H1 (cell line): ENCODE data around the gene ARRDC2.

ENCODE experiments used
- POLR2A ChIP-seq, 2 experiments: IDR thresholded peaks; 1 replicate in 1 of 2; 2 replicates in 1 of 2; pipeline ENCODE4 v1.6.1; 2011; ENCODE audit warnings: low read depth in 2 of 2, low read length in 2 of 2, mild to moderate bottlenecking in 2 of 2; ENCODE audit errors: control extremely low read depth in 1 of 2
- TF ChIP-seq, protein P1 (sequence below), 3 experiments: IDR thresholded peaks; 1 replicate in 2 of 3; 2 replicates in 1 of 3; pipeline versions ENCODE4 v1.5.1 to v1.6.1; 2011; ENCODE audit warnings: low read length in 3 of 3, mild to moderate bottlenecking in 3 of 3, inconsistent platforms in 2 of 3, low read depth in 1 of 3, moderate library complexity in 1 of 3; ENCODE audit not compliant: insufficient read depth in 1 of 3; ENCODE audit errors: control extremely low read depth in 1 of 3

DNA sequence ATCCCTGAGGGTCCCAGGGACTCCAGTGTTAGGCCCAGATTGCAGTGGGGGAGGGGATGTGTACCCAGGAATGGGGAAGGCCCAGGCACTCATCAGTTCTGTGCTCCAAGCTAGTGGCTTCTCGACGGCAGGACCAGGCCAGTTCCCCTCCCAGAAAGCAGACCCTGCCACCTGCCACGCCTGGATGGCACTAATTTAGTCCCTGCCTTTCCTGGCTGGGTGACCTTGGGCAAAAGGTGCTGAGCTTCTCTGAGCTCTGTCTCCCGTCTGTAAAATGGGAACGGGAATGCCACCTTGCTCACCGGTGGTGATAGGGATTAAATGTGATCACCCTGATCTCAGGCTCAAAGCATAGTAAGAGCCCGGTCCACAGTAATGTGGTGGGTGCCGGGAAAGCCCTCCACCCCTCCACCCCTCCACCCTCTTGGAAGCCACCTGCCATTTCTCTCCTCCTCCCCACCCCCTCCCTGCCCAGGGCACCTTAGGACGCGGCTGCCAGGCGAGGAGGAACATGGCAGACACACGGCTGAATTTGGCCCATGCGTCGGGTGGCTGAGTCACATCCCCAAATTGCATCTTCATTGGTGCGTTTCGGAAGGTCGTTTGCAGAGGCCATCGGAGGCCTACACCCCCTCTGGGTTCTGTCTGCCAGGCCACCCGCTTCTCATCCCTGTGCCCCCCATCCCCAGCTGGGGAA, 38.7 kb upstream of the ARRDC2 start:
- TF ChIP-seq, protein P1, sequence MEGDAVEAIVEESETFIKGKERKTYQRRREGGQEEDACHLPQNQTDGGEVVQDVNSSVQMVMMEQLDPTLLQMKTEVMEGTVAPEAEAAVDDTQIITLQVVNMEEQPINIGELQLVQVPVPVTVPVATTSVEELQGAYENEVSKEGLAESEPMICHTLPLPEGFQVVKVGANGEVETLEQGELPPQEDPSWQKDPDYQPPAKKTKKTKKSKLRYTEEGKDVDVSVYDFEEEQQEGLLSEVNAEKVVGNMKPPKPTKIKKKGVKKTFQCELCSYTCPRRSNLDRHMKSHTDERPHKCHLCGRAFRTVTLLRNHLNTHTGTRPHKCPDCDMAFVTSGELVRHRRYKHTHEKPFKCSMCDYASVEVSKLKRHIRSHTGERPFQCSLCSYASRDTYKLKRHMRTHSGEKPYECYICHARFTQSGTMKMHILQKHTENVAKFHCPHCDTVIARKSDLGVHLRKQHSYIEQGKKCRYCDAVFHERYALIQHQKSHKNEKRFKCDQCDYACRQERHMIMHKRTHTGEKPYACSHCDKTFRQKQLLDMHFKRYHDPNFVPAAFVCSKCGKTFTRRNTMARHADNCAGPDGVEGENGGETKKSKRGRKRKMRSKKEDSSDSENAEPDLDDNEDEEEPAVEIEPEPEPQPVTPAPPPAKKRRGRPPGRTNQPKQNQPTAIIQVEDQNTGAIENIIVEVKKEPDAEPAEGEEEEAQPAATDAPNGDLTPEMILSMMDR (IDR thresholded peaks at IDR 0.05; ENCODE audit: control extremely low read depth in 1 of 3, insufficient read depth in 1 of 3, low read depth in 1 of 3, low read length in 3 of 3): no peak
- TF ChIP-seq POLR2A (IDR thresholded peaks at IDR 0.05; ENCODE audit: control extremely low read depth in 1 of 2, low read depth in 2 of 2, low read length in 2 of 2): no peak
